ENCODE measurements around the gene TAF4. TPM values are rescaled to one million over a fixed set of nuclear protein-coding genes. Genes with fewer than 3 reads are reported as not detected.
"Not testable (repeated sequence)": the region's sequence is repeated elsewhere in the genome, so short reads cannot be mapped to it uniquely, and the experiment has no call there.

TAF4 gene
- total RNA-seq, 2 experiments from 2014 or later = 18.0 to 20.0 TPM

DNA sequence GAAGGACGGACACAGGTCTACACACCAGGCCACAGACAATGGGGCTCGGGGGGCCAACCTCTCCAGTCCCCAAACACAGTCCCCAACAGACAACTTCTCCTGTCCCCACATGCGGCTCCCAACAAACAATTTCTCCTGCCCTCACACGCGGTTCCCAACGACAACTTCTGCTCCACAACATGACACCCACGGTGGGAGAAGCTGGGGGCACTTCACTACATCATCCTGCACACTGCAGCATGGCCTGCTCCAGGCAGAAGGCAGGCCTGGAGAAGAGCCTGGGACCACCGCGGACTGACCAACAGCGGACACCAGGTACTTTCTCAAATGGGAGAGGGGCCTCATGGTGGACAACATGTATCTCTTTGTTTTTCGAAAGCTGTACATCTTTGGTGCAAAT, 6.7 kb downstream of the TAF4 start:
- CTCF ChIA-PET = no interaction called here
- Mint-ChIP-seq H3K27ac (no peak overlapping the region), H3K4me1 (peaks cover 17% of the 10 kb centered on the region), H3K36me3 (ENCODE audit: low read depth) (peaks cover 14% of the 10 kb centered on the region), H3K4me3 (no peak overlapping the region), H3K9me3 (no peaks in the 10 kb centered on the region), H3K27me3 (no peaks in the 10 kb centered on the region)
- POLR2A ChIA-PET = no interaction called here
- no peak for DNase-seq

DNA sequence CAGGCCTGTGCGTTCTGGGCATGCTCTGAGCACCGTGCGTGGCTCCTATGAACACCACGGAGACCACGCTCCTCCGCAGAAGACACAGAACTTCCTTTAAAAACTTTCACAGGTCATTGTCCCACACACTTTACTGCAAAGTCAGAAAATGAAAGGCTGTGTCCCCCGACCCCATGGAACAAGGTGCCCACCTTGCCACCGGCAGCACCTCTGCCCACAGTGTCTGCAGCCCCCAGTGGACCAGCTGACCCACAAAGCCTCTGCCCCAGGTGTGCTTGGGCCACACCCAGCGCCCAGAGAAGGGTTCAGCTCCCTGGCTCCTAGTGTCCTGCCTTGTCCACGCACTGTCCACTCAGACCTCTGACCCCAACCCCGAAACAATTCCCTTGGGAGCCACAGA, 8.7 kb downstream of the TAF4 start:
- H3K4me3 Mint-ChIP-seq = no peak overlapping the region
- no peaks in the 10 kb centered on the region for H3K4me1 Mint-ChIP-seq
- ChIA-PET POLR2A (no interaction called here), CTCF (no interaction called here)
- H3K9me3 Mint-ChIP-seq = no peaks in the 10 kb centered on the region
- no peak for DNase-seq
- no peak overlapping the region for H3K27ac Mint-ChIP-seq
- H3K36me3 Mint-ChIP-seq (ENCODE audit: low read depth) = peaks cover 3% of the 10 kb centered on the region
- no peaks in the 10 kb centered on the region for H3K27me3 Mint-ChIP-seq

DNA sequence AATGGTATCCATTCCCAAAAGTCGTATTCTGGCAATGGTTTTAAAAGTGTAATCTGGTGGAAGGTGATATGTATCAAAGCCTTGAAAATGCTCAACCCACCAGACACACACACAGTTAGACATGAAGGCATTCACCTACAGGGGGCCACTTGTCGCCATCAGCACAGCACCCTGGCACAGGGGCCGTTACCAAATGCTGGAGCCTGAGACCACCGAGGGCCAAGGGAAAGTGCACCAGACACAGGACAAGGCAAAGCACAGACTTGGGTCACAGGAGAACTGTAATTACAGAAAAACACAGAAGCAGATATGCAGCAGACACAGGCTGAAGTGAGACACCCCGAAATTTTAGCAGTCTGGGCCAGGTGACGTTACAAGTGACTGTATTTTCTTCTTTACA, 9.3 kb downstream of the TAF4 start:
- CTCF ChIA-PET = no interaction called here
- no peak for DNase-seq
- Mint-ChIP-seq H3K4me1 (no peaks in the 10 kb centered on the region), H3K27me3 (no peaks in the 10 kb centered on the region), H3K27ac (no peak overlapping the region), H3K9me3 (no peaks in the 10 kb centered on the region), H3K36me3 (ENCODE audit: low read depth) (peaks cover 3% of the 10 kb centered on the region), H3K4me3 (no peak overlapping the region)
- POLR2A ChIA-PET = no interaction called here

DNA sequence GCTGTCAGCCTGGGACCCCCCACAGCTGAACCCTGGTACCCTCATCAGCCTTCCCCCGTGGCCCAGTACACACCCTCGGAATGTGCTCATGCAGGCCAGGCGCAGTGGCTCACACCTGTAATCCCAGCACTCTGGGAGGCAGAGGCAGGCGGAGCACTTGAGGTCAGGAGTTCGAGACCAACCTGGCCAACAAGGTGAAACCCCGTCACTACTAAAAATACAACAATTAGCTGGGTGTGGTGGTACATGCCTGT, 9.9 kb downstream of the TAF4 start:
- H3K36me3 Mint-ChIP-seq (ENCODE audit: low read depth); DNase-seq; H3K4me3 Mint-ChIP-seq; POLR2A ChIA-PET; H3K27ac Mint-ChIP-seq; H3K27me3 Mint-ChIP-seq; H3K9me3 Mint-ChIP-seq; CTCF ChIA-PET; H3K4me1 Mint-ChIP-seq: not testable (repeated sequence)

DNA sequence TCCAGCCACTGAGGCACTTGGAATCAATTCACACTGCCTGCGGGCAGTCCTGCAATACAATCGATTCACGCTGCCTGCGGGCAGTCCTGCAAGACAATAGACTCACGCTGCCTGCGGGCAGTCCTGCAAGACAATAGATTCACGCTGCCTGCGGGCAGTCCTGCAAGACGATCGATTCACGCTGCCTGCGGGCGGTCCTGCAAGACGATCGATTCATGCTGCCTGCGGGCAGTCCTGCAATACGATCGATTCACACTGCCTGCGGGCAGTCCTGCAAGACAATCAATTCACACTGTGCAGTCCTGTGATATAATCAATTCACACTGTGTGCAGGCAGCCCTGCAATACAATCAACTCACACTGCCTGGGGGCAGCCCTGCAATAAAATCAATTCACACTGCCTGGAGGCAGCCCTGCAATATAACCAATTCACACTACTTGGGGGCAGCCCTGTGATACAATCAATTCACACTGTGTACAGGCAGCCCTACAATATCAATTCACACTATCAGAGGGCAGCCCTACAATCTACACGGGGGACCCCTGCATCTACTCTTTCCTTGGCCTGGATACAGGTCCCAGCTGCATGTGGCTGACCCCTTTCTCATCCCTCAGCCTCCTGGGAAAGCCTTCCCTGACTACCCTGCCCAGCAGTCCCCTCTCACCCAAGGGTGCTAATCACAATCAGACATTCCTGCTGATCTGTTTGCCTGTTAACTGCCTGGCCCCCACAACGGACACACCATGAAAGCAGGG, 10.4 kb downstream of the TAF4 start:
- ChIA-PET POLR2A (no interaction called here), CTCF (no interaction called here)
- no peak for DNase-seq
- H3K4me3 Mint-ChIP-seq = no peak overlapping the region
- H3K9me3 Mint-ChIP-seq = no peaks in the 10 kb centered on the region
- no peak overlapping the region for H3K27ac Mint-ChIP-seq
- H3K4me1 Mint-ChIP-seq = peaks cover 3% of the 10 kb centered on the region
- H3K27me3 Mint-ChIP-seq = no peaks in the 10 kb centered on the region
- peaks cover 3% of the 10 kb centered on the region for H3K36me3 Mint-ChIP-seq (ENCODE audit: low read depth)

DNA sequence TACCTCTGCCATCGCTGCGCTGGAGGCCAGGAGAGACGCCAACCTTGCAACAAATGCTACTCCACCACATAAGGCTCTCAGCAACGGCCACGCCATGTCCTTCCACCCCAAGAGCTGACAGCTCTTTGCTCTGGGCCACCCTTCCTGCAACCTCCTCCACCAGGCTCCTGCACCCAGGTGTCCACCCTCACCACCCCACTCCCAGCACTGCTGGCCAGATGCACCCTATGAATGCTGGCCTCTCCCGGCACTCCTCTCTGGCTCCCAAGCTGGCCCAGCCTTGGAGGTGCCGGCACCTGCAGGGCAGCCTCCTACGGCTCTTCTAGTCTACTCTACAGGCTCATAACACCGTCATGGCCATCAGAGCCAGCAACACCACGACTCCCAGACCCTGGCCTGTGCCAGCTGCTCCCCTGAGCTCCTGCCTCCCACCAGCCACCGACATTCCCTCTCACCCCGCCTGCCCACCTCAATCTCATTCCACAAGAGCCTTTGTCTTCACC, 11.2 kb downstream of the TAF4 start:
- H3K4me3 Mint-ChIP-seq = no peak overlapping the region
- ChIA-PET CTCF (no interaction called here), POLR2A (no interaction called here)
- no peaks in the 10 kb centered on the region for H3K9me3 Mint-ChIP-seq
- H3K27ac Mint-ChIP-seq = no peak overlapping the region
- DNase-seq = no peak
- H3K36me3 Mint-ChIP-seq (ENCODE audit: low read depth) = peaks cover under 1% of the 10 kb centered on the region
- no peaks in the 10 kb centered on the region for H3K27me3 Mint-ChIP-seq
- H3K4me1 Mint-ChIP-seq = peaks cover 5% of the 10 kb centered on the region

DNA sequence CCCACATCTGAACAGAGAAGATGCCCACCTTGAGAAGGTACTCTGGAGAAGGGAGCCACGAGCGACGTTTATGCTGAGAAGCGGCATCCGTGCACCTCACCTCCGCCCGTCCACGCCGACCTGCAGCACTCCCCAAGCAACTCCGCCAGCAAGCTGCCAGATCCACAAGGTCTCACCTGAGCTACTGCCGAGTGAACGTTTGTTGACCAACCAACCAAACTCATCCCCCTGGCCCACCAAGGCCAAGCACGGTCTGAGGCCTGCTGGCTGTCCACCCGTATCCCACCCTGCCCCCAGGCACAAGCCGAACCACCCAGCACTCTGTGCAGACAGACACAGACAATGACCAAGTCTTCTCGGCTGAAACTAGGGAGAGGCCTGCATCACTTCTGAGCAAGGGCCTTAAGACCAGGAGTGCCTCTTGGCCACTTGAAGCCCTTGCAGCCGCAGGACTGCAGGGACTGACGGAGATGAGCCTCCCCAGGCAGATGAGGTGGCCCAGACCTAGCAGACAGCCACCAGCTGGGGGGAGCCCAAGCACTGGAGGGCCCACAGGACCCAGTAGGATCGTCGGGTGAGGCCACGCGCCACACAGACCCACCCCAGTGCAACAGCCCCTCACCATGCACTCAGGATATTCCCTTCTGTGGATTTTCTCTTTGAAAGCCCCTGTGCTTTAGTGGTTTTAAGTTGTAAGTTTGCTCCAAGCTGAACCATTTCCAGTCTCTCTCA, 12.1 kb downstream of the TAF4 start:
- POLR2A ChIA-PET = no interaction called here
- no peaks in the 10 kb centered on the region for H3K9me3 Mint-ChIP-seq
- no peak overlapping the region for H3K27ac Mint-ChIP-seq
- H3K36me3 Mint-ChIP-seq (ENCODE audit: low read depth) = no peaks in the 10 kb centered on the region
- no peaks in the 10 kb centered on the region for H3K27me3 Mint-ChIP-seq
- CTCF ChIA-PET = no interaction called here
- H3K4me1 Mint-ChIP-seq = peaks cover 5% of the 10 kb centered on the region
- H3K4me3 Mint-ChIP-seq = no peak overlapping the region
- DNase-seq = no peak

DNA sequence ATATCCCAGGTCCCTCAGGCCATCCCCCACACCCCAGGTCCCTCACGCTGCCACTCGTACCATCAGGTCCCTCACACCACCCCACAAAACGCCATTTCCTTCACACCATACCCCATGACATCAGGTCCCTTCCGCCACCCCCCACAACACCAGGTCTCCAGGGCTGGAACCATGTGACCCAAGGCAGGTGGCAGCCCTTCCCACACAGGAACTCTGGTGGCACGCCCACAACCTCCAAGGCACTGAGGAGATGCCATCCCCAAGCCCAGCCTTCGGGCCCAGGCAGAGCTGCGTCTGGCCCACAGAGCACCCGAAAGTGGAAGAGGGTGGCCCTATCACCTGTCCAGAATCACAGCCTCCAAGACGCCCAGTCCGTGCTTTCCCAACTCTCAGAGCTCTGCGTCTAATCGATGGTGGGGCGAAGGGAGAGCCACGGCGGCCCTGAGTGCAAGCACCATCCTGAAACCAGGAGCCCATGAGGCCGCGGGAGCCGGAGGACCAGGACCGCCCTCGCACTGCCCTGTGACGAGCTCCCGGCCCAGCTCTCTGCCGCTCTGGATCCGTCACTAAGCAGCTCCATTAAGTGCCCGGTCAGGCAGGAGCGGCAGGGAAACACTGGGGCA, 12.7 kb downstream of the TAF4 start:
- Mint-ChIP-seq H3K4me3 (no peak overlapping the region), H3K4me1 (peaks cover 5% of the 10 kb centered on the region), H3K36me3 (ENCODE audit: low read depth) (no peaks in the 10 kb centered on the region), H3K27me3 (no peaks in the 10 kb centered on the region), H3K27ac (no peak overlapping the region), H3K9me3 (no peaks in the 10 kb centered on the region)
- ChIA-PET CTCF (no interaction called here), POLR2A (no interaction called here)
- DNase-seq = no peak

DNA sequence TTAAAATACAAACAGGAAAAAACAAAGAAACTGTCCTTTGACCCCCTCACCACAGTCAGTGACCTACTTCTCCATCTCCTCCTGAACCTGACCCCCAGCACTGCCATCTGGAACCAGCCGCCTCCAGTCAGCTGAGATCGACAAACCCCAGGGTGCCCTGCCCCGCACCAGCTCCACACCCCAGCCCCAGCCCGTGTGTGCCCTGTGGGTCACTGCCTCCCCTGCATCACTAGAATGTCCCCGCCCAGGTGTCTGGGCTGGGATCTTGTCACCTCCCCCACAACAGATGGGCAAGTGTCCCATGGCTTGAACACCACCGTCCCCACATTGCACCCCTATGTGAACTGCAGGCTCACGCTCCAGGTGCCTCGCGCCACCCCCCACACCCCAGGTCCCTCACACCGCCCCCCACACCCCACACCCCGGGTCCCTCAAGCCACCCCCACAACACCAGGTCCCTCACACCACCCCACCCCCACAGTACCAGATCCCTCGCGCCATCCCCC, 13.3 kb downstream of the TAF4 start:
- H3K27ac Mint-ChIP-seq = no peak overlapping the region
- no peaks in the 10 kb centered on the region for H3K9me3 Mint-ChIP-seq
- H3K27me3 Mint-ChIP-seq = no peaks in the 10 kb centered on the region
- DNase-seq = no peak
- ChIA-PET POLR2A (no interaction called here), CTCF (no interaction called here)
- H3K4me1 Mint-ChIP-seq = peaks cover 5% of the 10 kb centered on the region
- H3K4me3 Mint-ChIP-seq = no peak overlapping the region
- no peaks in the 10 kb centered on the region for H3K36me3 Mint-ChIP-seq (ENCODE audit: low read depth)

DNA sequence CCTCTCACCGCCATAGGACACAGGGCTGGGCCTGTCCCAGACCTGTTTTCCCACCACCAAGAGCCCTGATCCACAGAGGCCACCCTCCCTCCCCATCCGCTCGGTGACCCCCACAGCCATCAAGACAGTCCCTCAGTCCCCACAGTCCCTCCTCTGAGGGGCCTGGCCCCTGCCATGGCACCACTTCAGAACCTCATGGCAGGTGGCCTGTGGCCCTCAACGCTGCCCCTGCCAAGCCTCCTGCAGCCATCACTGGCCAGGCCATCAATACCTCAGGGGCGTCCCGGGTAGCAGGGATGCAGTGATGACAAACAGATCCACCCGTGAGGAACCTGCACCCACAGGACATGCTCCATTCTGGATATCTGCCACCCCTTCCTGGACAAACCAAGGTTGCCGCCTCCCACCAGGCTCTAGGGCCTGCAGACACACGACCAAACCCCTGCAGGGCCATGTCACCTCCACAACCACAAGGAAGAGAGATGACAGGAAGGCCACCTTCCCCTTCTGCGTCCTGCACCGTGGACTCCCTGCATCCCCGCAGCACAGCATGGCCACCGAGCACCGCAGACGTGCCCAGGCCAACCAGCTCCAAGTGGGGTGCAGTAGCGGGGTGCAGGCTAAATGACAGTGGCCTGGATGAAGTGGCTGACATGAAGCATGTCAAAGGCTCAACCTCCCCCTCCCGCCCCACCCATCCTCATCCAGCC, 14.0 kb downstream of the TAF4 start:
- H3K4me1 Mint-ChIP-seq = peaks cover 5% of the 10 kb centered on the region
- POLR2A ChIA-PET = no interaction called here
- H3K9me3 Mint-ChIP-seq = no peaks in the 10 kb centered on the region
- H3K27me3 Mint-ChIP-seq = no peaks in the 10 kb centered on the region
- H3K27ac Mint-ChIP-seq = no peak overlapping the region
- no peak for DNase-seq
- no peak overlapping the region for H3K4me3 Mint-ChIP-seq
- H3K36me3 Mint-ChIP-seq (ENCODE audit: low read depth) = no peaks in the 10 kb centered on the region
- CTCF ChIA-PET = no interaction called here

DNA sequence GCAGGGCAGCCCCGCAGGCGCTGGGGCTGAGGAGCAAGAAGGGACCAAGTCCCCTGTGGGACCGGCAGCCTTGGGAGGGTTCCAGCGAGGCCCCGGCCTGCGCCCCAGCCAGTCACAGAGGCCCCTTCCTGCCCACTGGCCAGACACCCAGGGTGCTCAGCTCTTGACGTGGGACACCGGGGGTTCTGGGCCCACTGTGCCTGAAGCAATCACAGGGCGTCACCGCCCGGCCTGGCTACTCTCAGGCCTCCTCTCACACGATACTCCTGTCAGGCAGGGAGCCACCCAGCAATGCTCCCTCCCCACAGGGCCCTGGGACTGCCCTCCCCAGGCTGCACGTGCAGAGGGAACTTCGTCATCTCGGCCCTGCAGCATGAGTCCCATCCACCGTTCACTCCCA, 14.5 kb downstream of the TAF4 start:
- H3K27ac Mint-ChIP-seq = no peak overlapping the region

DNA sequence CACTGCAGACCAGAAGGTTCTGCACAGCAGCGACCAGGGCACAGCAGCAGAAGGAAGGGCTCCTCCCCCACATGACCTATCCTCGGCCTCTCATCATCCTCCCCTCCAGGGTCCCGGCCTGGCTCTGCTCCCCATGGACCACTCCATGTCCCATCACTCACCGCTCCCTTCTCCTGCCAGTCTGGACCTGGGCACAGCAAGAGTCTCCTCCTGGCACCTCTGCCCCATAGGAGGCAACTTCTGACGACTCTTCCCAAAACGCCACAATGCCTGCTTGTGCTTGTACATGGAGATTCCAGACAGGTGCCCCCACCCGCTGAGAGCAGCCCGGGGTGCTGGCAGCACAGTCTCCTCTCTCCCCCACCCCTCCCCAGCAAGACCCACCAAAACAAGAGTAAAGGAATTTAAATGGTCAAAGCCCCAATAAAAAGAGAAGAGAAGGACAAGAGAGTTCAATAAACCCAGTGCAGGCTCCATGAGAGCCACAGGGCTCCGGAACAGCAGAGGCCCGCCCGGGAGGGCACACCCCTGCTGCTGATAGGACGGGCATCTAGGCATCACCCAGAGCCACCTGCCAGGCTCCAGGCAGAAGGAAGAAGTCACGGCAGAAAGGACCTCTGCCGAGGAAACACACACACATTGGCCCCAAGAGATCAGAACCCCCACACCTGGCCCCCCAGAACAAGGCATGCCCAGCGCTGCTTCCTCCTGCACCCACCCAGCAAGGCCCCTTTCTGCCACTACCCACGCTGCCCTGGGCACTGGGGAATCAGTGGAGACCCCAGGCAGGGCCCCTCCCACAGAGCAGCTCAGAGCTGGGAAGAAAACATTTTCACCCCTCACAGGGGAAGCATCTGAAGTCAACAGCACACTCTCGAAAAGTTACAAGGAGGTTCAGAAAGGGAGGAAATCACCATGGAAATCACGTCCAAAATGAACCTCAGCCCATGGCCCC, 15.2 kb downstream of the TAF4 start:
- no peak overlapping the region for H3K4me3 Mint-ChIP-seq
- no peak for DNase-seq

More for the DNA sequence above, 14.5 kb downstream of the TAF4 start:
- no peak overlapping the region for H3K4me3 Mint-ChIP-seq
- H3K4me1 Mint-ChIP-seq = peaks cover 5% of the 10 kb centered on the region
- DNase-seq = no peak
- ChIA-PET CTCF (interaction anchor here (0.7 kb wide), 1 partner anchor 685 kb away, joined by 4 read pairs; no protein-coding TSS in a partner anchor), POLR2A (no interaction called here)
- H3K36me3 Mint-ChIP-seq (ENCODE audit: low read depth) = no peaks in the 10 kb centered on the region
- H3K9me3 Mint-ChIP-seq = no peaks in the 10 kb centered on the region
- no peaks in the 10 kb centered on the region for H3K27me3 Mint-ChIP-seq

More for the DNA sequence above, 15.2 kb downstream of the TAF4 start:
- ChIA-PET POLR2A (no interaction called here), CTCF (interaction anchor here (0.7 kb wide), 1 partner anchor 684 kb away, joined by 4 read pairs; no protein-coding TSS in a partner anchor)
- Mint-ChIP-seq H3K4me1 (peaks cover 5% of the 10 kb centered on the region), H3K27me3 (no peaks in the 10 kb centered on the region), H3K9me3 (no peaks in the 10 kb centered on the region), H3K36me3 (ENCODE audit: low read depth) (no peaks in the 10 kb centered on the region), H3K27ac (no peak overlapping the region)
